Tibial nerve (tissue), 4 donors: Measurements from ENCODE around the gene NDUFB10.

Experiments used
- EP300 ChIP-seq, 2 donors: sonication (generic); formaldehyde crosslinking; IDR thresholded peaks; one replicate each; pipeline ENCODE4 v1.6.1; 2017; ENCODE audit warnings: antibody characterized with exemption in 2 of 2, mild to moderate bottlenecking in 1 of 2
- TF ChIP-seq, protein P1 (sequence below), 5 experiments: fragments of 200-600 bp in 3 of 5; fragments of 450-650 bp in 2 of 5; sonication (generic) in 3 of 5; IDR thresholded peaks; one replicate each; pipeline ENCODE4 v1.5.1; 2016 to 2019; ENCODE audit warnings: antibody characterized with exemption in 5 of 5, mild to moderate bottlenecking in 3 of 5, moderate library complexity in 2 of 5

DNA sequence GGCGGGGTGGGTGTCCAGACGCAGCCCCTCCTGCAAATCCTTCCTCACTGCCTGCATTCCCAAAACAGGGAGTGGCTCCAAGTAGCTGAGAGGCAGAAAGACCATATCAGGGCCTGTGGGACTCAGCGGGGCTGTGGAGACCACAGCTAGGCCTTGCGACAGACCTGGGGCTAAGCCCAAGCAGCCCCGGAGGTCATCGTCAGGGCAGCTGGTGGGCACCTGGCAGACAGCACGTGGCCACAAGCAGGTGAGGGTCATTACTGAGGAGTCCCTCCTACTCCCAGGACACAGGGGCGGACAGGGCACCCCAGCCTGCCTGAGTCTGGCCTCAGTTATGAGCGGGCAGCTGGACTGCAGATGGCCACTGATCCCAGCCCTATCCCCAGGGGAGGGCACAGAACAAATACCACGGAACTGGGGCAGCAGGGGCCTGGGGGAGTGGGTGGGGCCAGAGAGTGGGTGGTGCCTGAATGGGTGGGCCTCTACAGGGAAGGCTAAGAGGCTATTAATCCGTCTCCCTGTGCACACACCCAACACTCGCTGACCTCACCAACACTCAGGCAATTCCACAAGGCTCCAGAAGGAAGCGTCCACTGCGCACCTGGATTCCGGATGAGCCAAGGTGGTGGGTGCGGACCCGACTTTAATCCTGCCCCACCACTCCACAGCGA lies 49.6 kb upstream of the NDUFB10 start:
- TF ChIP-seq, protein P1, sequence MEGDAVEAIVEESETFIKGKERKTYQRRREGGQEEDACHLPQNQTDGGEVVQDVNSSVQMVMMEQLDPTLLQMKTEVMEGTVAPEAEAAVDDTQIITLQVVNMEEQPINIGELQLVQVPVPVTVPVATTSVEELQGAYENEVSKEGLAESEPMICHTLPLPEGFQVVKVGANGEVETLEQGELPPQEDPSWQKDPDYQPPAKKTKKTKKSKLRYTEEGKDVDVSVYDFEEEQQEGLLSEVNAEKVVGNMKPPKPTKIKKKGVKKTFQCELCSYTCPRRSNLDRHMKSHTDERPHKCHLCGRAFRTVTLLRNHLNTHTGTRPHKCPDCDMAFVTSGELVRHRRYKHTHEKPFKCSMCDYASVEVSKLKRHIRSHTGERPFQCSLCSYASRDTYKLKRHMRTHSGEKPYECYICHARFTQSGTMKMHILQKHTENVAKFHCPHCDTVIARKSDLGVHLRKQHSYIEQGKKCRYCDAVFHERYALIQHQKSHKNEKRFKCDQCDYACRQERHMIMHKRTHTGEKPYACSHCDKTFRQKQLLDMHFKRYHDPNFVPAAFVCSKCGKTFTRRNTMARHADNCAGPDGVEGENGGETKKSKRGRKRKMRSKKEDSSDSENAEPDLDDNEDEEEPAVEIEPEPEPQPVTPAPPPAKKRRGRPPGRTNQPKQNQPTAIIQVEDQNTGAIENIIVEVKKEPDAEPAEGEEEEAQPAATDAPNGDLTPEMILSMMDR (IDR thresholded peaks at IDR 0.05) = no peak
- no peak for TF ChIP-seq EP300 (IDR thresholded peaks at IDR 0.05)
